Suprapubic skin (tissue), 4 donors: ENCODE results near the gene CDK5R2.

Source experiments
- CTCF ChIP-seq, 2 donors: fragments of 200-600 bp in 1 of 2; fragments of 450-650 bp in 1 of 2; sonication (generic) in 1 of 2; IDR thresholded peaks; one replicate each; pipeline ENCODE4 v1.5.1; 2016 to 2019; ENCODE audit warnings: antibody characterized with exemption in 2 of 2, mild to moderate bottlenecking in 1 of 2, moderate library complexity in 1 of 2
- POLR2A ChIP-seq, 2 donors: fragments of 450-650 bp; IDR thresholded peaks; one replicate each; pipeline ENCODE4 v1.6.1; 2017; ENCODE audit warnings: antibody characterized with exemption in 2 of 2, mild to moderate bottlenecking in 2 of 2, moderate library complexity in 2 of 2
- POLR2AphosphoS5 ChIP-seq, 3 donors: sonication (generic); formaldehyde crosslinking; IDR thresholded peaks; one replicate each; pipeline ENCODE4 v1.6.1; 2017; ENCODE audit warnings: antibody characterized with exemption in 3 of 3

GRCh38 chr2:218962859-218963492 lies 3.5 kb downstream of the CDK5R2 start:
- no peak for TF ChIP-seq POLR2A (IDR thresholded peaks at IDR 0.05)
- no peak for TF ChIP-seq CTCF (IDR thresholded peaks at IDR 0.05)
- TF ChIP-seq POLR2AphosphoS5 (IDR thresholded peaks at IDR 0.05), result no peak
